WERI-Rb-1 (cell line): ENCODE data around the gene GPR180.

ENCODE experiments used
- DNase-seq: peaks from one replicate; pipeline ENCODE4 v3.0.0-alpha.2; 2020
- H3K27ac ChIP-seq: fragments of 250-450 bp; sonication (Bioruptor Pico); 2 replicates; pipeline ENCODE4 v1.5.1; 2020; ENCODE audit warnings: mild to moderate bottlenecking, moderate library complexity
- H3K27me3 ChIP-seq: fragments of 250-450 bp; sonication (Bioruptor Pico); 2 replicates; pipeline ENCODE4 v1.5.1; 2021; ENCODE audit warnings: mild to moderate bottlenecking, low read depth, moderate library complexity; ENCODE audit not compliant: insufficient read depth, severe bottlenecking
- H3K36me3 ChIP-seq: fragments of 250-450 bp; sonication (Bioruptor Pico); 2 replicates; pipeline ENCODE4 v1.5.1; 2020; ENCODE audit warnings: mild to moderate bottlenecking, moderate library complexity
- H3K4me3 ChIP-seq: 2 replicates; pipeline ENCODE4 v1.5.1; 2011; ENCODE audit warnings: low read depth, mild to moderate bottlenecking, control low read depth, low read length
- H3K9me3 ChIP-seq: fragments of 250-450 bp; sonication (Bioruptor Pico); 2 replicates; pipeline ENCODE4 v1.5.1; 2021; ENCODE audit warnings: mild to moderate bottlenecking, moderate library complexity; ENCODE audit not compliant: severe bottlenecking
- CTCF ChIP-seq: IDR thresholded peaks from 2 replicates; pipeline ENCODE4 v1.5.1; 2011; ENCODE audit warnings: low read depth, mild to moderate bottlenecking, control low read depth, inconsistent platforms, low read length

GPR180 gene

GRCh38 chr13:94588541-94588940 lies 13.1 kb upstream of the GPR180 start:
- H3K27me3 ChIP-seq: no peaks in the 10 kb centered on the region
- H3K4me3 ChIP-seq: no peak overlapping the region
- H3K9me3 ChIP-seq: no peaks in the 10 kb centered on the region
- no peak for DNase-seq
- no peak for TF ChIP-seq CTCF
- no peak overlapping the region for H3K27ac ChIP-seq
- peaks cover 77% of the 10 kb centered on the region for H3K36me3 ChIP-seq

GRCh38 chr13:94590744-94591143 lies 10.9 kb upstream of the GPR180 start:
- Histone ChIP-seq H3K27ac (no peak overlapping the region), H3K4me3 (no peak overlapping the region), H3K9me3 (no peaks in the 10 kb centered on the region), H3K27me3 (no peaks in the 10 kb centered on the region), H3K36me3 (peaks cover 65% of the 10 kb centered on the region)
- DNase-seq: no peak
- TF ChIP-seq CTCF: no peak

- peaks cover 6% of the 10 kb centered on the region for H3K9me3 ChIP-seq
- peak; percentile 43 for DNase-seq
- H3K4me3 ChIP-seq: peak overlapping the region; percentile 78
- H3K27ac ChIP-seq: peak overlapping the region; percentile 77
- H3K27me3 ChIP-seq: no peaks in the 10 kb centered on the region
- TF ChIP-seq CTCF: no peak
- peaks cover 38% of the 10 kb centered on the region for H3K36me3 ChIP-seq
Measured at GRCh38 chr13:94595001-94595949, 6.4 kb upstream of the GPR180 start.

GRCh38 chr13:94595950-94596574 lies 5.6 kb upstream of the GPR180 start, which contains the start of gene TGDS:
TGDS (minus strand) TSS chr13:94596152; CDS start chr13:94596136, 16 bp downstream.
- Histone ChIP-seq H3K36me3 (peaks cover 30% of the 10 kb centered on the region), H3K27ac (peak within 1 kb of the TSS; percentile 77), H3K9me3 (peaks cover 11% of the 10 kb centered on the region), H3K4me3 (peak within 1 kb of the TSS; percentile 78), H3K27me3 (no peaks in the 10 kb centered on the region)
- 0 out of 2 replicates have a peak, but pooled peaks have one; percentile 6 for TF ChIP-seq CTCF
- peak; percentile 98 for DNase-seq

GRCh38 chr13:94596575-94596971 lies 5.1 kb upstream of the GPR180 start:
- Histone ChIP-seq H3K9me3 (peaks cover 15% of the 10 kb centered on the region), H3K27ac (peak overlapping the region; percentile 77), H3K27me3 (no peaks in the 10 kb centered on the region), H3K36me3 (peaks cover 25% of the 10 kb centered on the region), H3K4me3 (peak overlapping the region; percentile 78)
- TF ChIP-seq CTCF: no peak
- no peak for DNase-seq
